Measurements from ENCODE around the gene SSBP2. TPM values are rescaled to one million over a fixed set of nuclear protein-coding genes. Genes with fewer than 3 reads are reported as not detected.

The SSBP2 gene
- total and polyA plus RNA-seq, 4 donors, result 17.2 to 99.9 (median 27.3) TPM

DNA sequence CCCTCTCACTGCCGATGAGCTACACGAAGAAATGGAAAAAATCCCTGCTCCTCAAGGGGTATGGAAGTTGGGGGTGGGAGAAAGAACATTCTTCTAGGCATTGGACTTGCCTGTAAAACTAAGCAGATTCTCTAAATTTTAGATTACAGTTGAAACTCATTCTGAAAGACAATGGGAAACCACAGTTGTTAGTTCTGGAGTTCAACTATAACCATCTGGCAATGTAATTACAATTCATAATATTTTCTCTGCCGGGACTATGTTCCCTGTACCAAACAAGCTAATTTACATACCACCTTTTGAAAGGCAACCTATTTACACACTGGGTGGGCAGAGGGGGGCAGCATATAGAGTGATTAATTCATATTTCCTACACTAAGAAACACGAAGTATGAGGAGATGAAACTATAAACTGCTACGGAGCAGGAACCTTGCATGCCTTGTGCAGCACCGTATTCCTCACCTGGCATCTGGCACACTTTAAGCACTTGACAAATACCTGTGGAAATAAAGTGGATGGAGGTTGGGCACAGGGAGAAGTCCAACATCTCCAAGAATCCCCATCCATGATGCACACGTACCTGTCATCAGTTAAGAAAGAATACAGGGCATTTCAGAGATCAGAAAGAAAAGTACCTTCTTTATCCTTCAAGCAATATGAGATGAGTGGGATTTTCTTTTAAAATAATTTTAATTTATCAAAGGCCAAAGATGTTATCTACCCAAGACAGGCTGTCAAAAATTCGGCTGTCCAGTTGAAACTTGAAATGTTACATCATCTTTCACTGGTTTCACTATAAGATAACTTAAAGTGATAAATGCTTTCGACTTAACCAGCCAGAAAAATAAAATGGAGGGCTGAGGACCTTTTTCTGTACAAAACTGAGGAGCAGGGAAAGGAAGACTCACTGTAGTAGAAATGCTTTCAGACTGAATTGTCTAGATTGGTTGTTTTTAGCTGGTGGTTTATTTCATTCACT, 54.2 kb downstream of the SSBP2 start:
- H3K9me3 ChIP-seq (ENCODE audit: control insufficient read depth in 4 of 4, insufficient read depth in 3 of 4, low read length in 3 of 4), result peaks cover 0 to 4% (median under 1%) of the 10 kb centered on the region in 4 donors
- no peak overlapping the region for H3K27ac ChIP-seq (ENCODE audit: low read depth in 1 of 2, low read length in 1 of 2)
- 74 to 78% methylated on average over 9 of the region's 9 CpGs for WGBS, 2 donors
- DNase-seq, result no peak
- no peak overlapping the region for H3K9ac ChIP-seq (ENCODE audit: insufficient read depth in 1 of 2, low read length in 2 of 2)
- TF ChIP-seq CTCF (IDR thresholded peaks at IDR 0.05; ENCODE audit: control extremely low read depth, extremely low read depth), result no peak
- H3K27me3 ChIP-seq (ENCODE audit: control insufficient read depth in 3 of 3, insufficient read depth in 3 of 3, low read length in 2 of 3), result no peaks in the 10 kb centered on the region
- peaks cover 0 to 4% (median 0%) of the 10 kb centered on the region in 5 donors for H3K4me1 ChIP-seq (ENCODE audit: control insufficient read depth in 5 of 5, insufficient read depth in 5 of 5, low read length in 5 of 5)
- no peak overlapping the region for H3K4me3 ChIP-seq
- no peak for ATAC-seq (ENCODE audit: insufficient read depth, low FRiP score)
- H3K36me3 ChIP-seq (ENCODE audit: control insufficient read depth in 4 of 4, insufficient read depth in 4 of 4, low read length in 4 of 4), result peaks cover 0 to 8% (median 4%) of the 10 kb centered on the region in 4 donors

- no peak overlapping the region for H3K4me3 ChIP-seq
- no peak for DNase-seq
- WGBS, 2 donors, result 86 to 92% methylated on average over 2 of the region's 2 CpGs
- H3K9ac ChIP-seq (ENCODE audit: insufficient read depth in 1 of 2, low read length in 2 of 2), result no peak overlapping the region
- H3K9me3 ChIP-seq (ENCODE audit: control insufficient read depth in 4 of 4, insufficient read depth in 3 of 4, low read length in 3 of 4), result peaks cover 0 to 2% (median 0%) of the 10 kb centered on the region in 4 donors
- H3K36me3 ChIP-seq (ENCODE audit: control insufficient read depth in 4 of 4, insufficient read depth in 4 of 4, low read length in 4 of 4), result peaks cover 0 to 4% (median 2%) of the 10 kb centered on the region in 4 donors
- no peak overlapping the region for H3K27ac ChIP-seq (ENCODE audit: low read depth in 1 of 2, low read length in 1 of 2)
- ATAC-seq (ENCODE audit: insufficient read depth, low FRiP score), result no peak
- TF ChIP-seq CTCF (IDR thresholded peaks at IDR 0.05; ENCODE audit: control extremely low read depth, extremely low read depth), result no peak
- H3K4me1 ChIP-seq (ENCODE audit: control insufficient read depth in 5 of 5, insufficient read depth in 5 of 5, low read length in 5 of 5), result peaks cover 0 to 4% (median 0%) of the 10 kb centered on the region in 5 donors
- H3K27me3 ChIP-seq (ENCODE audit: control insufficient read depth in 3 of 3, insufficient read depth in 3 of 3, low read length in 2 of 3), result no peaks in the 10 kb centered on the region
These were observed 56.2 kb downstream of the SSBP2 start for GRCh38 chr5:81694726-81695125.

DNA sequence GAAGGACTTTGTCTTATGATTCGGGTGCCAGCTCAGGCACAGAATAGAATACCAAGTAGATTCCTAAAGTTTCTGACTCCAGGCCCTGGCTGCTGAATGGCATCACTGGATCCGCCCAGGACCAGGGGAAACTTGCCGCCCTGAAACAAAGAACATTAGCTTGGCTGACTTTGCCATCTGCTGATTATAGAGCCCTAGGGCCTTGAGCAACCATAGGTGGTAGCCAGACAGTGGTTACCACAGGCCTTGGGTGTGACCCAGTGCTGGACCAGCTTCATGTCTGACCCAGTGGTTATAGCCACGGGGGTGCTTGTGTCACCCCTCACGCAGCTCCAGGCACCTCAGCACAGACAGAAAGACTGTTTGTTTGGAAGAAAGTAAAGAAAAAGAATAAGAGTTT, 62.7 kb downstream of the SSBP2 start:
- no peaks in the 10 kb centered on the region for H3K27me3 ChIP-seq (ENCODE audit: control insufficient read depth in 3 of 3, insufficient read depth in 3 of 3, low read length in 2 of 3)
- no peak for TF ChIP-seq CTCF (IDR thresholded peaks at IDR 0.05; ENCODE audit: control extremely low read depth, extremely low read depth)
- H3K9me3 ChIP-seq (ENCODE audit: control insufficient read depth in 4 of 4, insufficient read depth in 3 of 4, low read length in 3 of 4), result peaks cover 0 to 2% (median under 1%) of the 10 kb centered on the region in 4 donors
- no peak overlapping the region for H3K27ac ChIP-seq (ENCODE audit: low read depth in 1 of 2, low read length in 1 of 2)
- no peak overlapping the region for H3K4me3 ChIP-seq
- no peak for DNase-seq
- no peak for ATAC-seq (ENCODE audit: insufficient read depth, low FRiP score)
- WGBS, 2 donors, result 97% methylated on average over 5 of the region's 5 CpGs
- peaks cover 0 to 2% (median 0%) of the 10 kb centered on the region in 5 donors for H3K4me1 ChIP-seq (ENCODE audit: control insufficient read depth in 5 of 5, insufficient read depth in 5 of 5, low read length in 5 of 5)
- no peak overlapping the region for H3K9ac ChIP-seq (ENCODE audit: insufficient read depth in 1 of 2, low read length in 2 of 2)
- H3K36me3 ChIP-seq (ENCODE audit: control insufficient read depth in 4 of 4, insufficient read depth in 4 of 4, low read length in 4 of 4), result peaks cover 0 to 2% (median 0%) of the 10 kb centered on the region in 4 donors

Measured in lung (tissue), 12 donors.